ENCODE results near the gene CPSF3. TPM values are rescaled to one million over a fixed set of nuclear protein-coding genes. Genes with fewer than 3 reads are reported as not detected.

Gene CPSF3
- total and polyA plus RNA-seq, 12 donors = 20.9 to 58.3 (median 32.5) TPM

DNA sequence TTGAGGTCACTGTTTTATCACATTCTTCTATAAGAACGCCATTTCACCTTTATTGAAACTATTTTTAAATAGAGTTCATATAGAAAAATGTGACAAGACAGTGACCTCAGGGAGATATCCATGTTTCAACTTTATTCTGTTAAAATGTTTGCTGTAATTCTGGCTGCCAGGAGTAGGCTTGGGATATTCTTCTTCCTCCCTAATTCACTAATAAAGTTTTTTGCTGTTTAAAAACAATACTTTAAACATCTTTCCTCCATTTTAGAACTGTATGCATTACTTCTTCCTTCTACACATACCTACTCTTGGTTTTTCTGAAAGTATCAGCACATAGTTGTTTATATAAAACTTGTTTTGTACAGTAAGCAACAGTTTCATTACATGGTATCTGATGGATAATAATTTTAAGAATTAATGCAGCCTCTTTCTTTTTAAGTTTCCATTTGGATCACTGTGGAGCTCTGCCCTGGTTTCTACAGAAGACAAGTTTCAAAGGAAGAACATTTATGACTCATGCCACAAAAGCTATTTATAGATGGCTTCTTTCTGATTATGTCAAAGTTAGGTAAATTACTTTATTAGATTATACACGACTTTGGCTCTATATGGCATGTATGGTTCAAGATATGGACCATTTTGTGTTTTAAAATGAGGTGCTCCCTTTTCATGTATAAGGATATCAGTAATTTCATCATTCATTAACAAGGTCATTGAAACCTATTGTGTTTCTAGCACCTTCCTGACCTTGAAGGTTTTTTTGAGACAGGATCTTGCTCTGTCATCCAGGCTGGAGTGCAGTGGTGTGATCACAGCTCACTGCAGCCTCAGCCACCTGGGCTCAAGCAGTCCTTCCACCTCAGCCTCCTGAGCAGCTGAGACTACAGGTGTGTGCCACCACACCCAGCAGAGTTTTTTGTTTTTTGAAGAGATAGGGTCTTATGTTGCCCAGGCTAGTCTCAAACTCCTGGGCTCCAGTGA is 7.2 kb downstream of the CPSF3 start:
- 51 to 58% (median 54%) methylated on average over 2 of the region's 2 CpGs for WGBS, 4 donors
- peaks cover 0 to 40% of the 10 kb centered on the region in 2 donors for H3K36me3 ChIP-seq (replicated peaks in 1 of 2)
- intact Hi-C loops (cut with DNase I) = no loop called here

DNA sequence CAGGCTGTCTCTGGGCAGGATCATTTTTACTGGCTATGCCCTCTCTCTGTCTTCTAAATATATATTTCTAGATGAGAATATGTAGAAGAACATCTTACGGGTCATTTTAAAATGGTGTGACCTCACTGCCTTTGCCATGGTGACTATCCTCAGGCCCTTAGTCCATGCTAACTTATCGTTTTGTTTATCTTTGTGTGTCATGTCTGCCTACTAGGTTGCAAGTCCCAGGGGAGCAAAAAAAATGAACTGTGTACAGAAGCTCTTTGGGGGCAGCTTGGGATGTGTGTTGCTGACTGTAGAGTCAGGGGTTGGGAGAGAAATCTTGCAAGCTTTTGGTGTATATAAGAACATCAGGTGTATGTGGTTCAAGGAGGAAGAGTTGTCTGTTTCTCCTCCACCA is 11.0 kb downstream of the CPSF3 start:
- Histone ChIP-seq H3K27ac (peak overlapping the region in 1 of 5 donors; percentile 27), H3K9me3 (replicated peaks in 1 of 3) (no peaks in the 10 kb centered on the region), H3K4me1 (replicated peaks in 1 of 2) (peaks cover 4 to 15% of the 10 kb centered on the region in 2 donors), H3K4me3 (no peak overlapping the region), H3K27me3 (no peaks in the 10 kb centered on the region), H3K36me3 (replicated peaks in 1 of 2) (peaks cover 0 to 61% of the 10 kb centered on the region in 2 donors)
- TF ChIP-seq POLR2A (IDR thresholded peaks at IDR 0.05) = no peak
- TF ChIP-seq, protein P1, sequence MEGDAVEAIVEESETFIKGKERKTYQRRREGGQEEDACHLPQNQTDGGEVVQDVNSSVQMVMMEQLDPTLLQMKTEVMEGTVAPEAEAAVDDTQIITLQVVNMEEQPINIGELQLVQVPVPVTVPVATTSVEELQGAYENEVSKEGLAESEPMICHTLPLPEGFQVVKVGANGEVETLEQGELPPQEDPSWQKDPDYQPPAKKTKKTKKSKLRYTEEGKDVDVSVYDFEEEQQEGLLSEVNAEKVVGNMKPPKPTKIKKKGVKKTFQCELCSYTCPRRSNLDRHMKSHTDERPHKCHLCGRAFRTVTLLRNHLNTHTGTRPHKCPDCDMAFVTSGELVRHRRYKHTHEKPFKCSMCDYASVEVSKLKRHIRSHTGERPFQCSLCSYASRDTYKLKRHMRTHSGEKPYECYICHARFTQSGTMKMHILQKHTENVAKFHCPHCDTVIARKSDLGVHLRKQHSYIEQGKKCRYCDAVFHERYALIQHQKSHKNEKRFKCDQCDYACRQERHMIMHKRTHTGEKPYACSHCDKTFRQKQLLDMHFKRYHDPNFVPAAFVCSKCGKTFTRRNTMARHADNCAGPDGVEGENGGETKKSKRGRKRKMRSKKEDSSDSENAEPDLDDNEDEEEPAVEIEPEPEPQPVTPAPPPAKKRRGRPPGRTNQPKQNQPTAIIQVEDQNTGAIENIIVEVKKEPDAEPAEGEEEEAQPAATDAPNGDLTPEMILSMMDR (IDR thresholded peaks at IDR 0.05) = no peak
- no peak for DNase-seq
- WGBS, 4 donors = 77 to 85% (median 81%) methylated on average over 2 of the region's 2 CpGs
- intact Hi-C loops (cut with DNase I) = no loop called here

More for the DNA sequence above, 7.2 kb downstream of the CPSF3 start:
- H3K4me3 ChIP-seq = no peak overlapping the region
- H3K4me1 ChIP-seq (replicated peaks in 1 of 2) = peaks cover 4 to 15% of the 10 kb centered on the region in 2 donors
- DNase-seq = peak in 3 of 7 donors; percentile 19 to 43 (median 31)
- H3K27me3 ChIP-seq = no peaks in the 10 kb centered on the region
- TF ChIP-seq POLR2A (IDR thresholded peaks at IDR 0.05) = peak in 1 of 2 donors; percentile 10
- TF ChIP-seq, protein P1 (IDR thresholded peaks at IDR 0.05) = no peak
- H3K27ac ChIP-seq = peak overlapping the region in 4 of 5 donors; percentile 56 to 81 (median 68)
- no peaks in the 10 kb centered on the region for H3K9me3 ChIP-seq (replicated peaks in 1 of 3)

DNA sequence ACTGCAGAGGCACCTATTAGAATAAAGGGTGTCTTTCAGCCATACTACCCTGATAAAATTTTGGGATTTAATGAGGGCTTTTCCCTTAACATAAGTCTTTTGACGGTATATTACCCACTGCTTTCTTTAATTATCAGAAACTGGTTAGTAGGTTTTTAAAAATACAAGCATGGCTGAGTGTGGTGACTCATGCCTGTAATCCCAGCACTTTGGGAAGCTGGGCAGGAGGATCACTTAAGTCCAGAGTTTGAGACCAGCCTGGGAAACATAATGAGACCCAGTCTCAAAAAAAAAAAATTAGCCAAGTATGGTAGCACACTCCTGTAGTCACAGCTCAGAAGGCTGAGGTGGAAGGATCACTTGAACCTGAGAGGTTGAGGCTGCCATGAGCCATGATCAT is 16.1 kb downstream of the CPSF3 start:
- DNase-seq = no peak
- Histone ChIP-seq H3K9me3 (replicated peaks in 1 of 3) (no peaks in the 10 kb centered on the region), H3K27me3 (no peaks in the 10 kb centered on the region), H3K27ac (no peak overlapping the region), H3K36me3 (replicated peaks in 1 of 2) (peaks cover 0 to 63% of the 10 kb centered on the region in 2 donors), H3K4me1 (replicated peaks in 1 of 2) (no peaks in the 10 kb centered on the region), H3K4me3 (no peak overlapping the region)
- 97 to 100% (median 99%) methylated on average over 1 of the region's 1 CpG for WGBS, 4 donors
- TF ChIP-seq, protein P1 (IDR thresholded peaks at IDR 0.05) = no peak
- no peak for TF ChIP-seq POLR2A (IDR thresholded peaks at IDR 0.05)
- intact Hi-C loops (cut with DNase I) = no loop called here

DNA sequence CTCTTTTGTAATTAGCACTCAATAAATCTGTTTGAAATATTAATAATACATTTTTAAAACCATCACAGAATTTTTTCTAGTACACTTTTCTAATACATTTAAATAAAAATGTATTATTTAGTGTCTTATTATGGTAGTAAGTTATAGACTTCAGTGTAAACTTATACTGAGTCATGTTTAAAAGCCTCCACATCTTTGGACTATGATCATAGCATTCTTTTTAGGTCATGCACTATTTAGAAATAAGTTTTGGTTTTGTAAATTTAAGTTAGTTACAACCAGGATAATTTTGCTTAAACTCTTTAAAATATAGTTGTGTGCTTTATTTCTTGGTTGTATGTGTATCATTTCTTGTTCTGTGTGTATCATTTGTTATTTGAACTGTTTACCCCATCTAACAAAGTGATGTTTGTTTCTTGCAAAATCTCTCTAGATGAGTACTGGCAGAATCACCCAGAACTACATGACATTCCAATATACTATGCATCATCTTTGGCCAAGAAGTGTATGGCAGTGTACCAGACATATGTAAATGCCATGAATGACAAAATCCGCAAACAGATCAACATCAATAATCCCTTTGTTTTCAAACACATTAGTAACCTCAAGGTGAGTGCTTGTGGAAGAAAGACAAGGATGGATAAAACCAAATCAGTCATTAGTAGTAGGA is 16.7 kb downstream of the CPSF3 start:
- Histone ChIP-seq H3K36me3 (replicated peaks in 1 of 2) (peaks cover 0 to 62% of the 10 kb centered on the region in 2 donors), H3K27me3 (no peaks in the 10 kb centered on the region), H3K9me3 (replicated peaks in 1 of 3) (no peaks in the 10 kb centered on the region), H3K4me3 (no peak overlapping the region), H3K4me1 (replicated peaks in 1 of 2) (no peaks in the 10 kb centered on the region), H3K27ac (no peak overlapping the region)
- TF ChIP-seq, protein P1 (IDR thresholded peaks at IDR 0.05) = no peak
- TF ChIP-seq POLR2A (IDR thresholded peaks at IDR 0.05) = no peak
- intact Hi-C loops (cut with DNase I) = no loop called here
- no peak for DNase-seq
- WGBS, 4 donors = 91 to 99% (median 96%) methylated on average over 1 of the region's 1 CpG
